HG02938 (cell line): ENCODE results near the gene RANBP17.

Experiments used
- ATAC-seq: cut with Tn5 transposase; IDR thresholded peaks from one replicate; pipeline ENCODE4 v1.9.1; 2021; ENCODE audit warnings: mild to moderate bottlenecking, moderate library complexity; ENCODE audit not compliant: unreplicated experiment

The RANBP17 gene

DNA sequence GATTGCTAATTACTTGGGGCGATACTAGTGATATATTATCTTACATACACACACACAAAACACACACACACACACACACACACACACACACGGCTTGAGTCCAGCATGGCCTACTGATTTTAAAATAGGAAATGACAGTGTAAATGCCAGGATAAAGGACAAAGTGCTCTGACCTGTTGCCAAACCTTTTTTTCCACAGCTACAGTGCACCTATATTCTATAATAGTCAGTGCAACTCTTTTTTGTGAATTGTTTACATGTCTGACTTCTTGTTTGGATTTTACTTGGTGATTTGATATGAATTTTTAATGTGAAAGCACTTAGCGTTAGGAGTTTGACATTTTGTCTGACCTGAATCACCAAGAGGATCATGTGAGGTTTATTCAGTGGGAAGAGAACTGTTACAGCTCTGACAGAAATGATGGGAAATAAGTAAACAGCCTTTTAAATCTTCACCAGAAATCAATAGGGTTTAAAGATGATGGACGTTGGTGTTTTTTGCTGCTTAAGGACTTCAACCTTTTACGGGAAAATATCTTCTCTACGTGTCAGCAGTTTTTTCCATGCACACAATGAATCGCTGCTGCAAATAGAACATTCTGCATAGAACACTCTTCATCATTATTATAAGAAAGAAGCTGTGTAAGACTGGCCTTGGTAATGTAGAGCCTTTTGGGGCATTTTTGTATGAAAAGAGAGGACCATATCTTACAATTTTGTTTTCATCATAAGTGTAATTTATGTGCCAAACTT lies 218.5 kb downstream of the RANBP17 start:
- no peak for ATAC-seq

DNA sequence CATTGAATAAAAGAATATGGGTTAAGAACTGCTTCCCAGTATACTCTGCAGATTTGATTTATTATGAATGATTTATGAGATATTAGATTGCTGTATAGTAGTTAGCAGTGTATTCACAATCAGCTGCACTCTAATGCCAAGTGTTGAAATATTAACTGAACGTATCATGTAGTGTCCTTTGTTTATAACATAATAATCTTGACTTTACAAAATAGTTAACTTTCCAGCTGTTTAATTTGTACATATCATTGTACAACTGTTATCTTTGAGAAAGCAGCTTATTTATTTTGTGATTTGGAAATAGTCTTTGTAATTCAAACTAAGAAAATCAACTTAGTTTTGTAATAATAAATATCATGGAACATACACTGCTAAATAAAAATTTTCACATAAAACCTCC lies 219.5 kb downstream of the RANBP17 start:
- no peak for ATAC-seq

DNA sequence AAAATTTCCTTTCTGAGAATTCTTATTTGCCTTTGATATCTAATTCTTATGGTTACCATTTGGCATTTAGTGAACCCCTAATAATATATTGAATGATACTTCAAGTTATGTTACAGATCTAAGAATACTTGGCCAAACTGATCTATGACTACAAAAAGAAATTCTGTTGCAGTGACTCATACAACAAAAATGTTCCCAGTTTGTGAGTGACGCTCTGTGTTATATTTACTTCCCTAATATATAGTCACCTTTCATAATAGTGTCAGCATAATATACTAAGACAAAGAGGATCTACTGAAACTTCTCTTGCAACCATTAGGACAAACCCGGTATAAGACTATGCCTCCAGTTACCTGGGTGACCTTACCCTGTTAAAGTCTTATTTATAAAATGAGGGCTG lies 230.4 kb downstream of the RANBP17 start:
- no peak for ATAC-seq

DNA sequence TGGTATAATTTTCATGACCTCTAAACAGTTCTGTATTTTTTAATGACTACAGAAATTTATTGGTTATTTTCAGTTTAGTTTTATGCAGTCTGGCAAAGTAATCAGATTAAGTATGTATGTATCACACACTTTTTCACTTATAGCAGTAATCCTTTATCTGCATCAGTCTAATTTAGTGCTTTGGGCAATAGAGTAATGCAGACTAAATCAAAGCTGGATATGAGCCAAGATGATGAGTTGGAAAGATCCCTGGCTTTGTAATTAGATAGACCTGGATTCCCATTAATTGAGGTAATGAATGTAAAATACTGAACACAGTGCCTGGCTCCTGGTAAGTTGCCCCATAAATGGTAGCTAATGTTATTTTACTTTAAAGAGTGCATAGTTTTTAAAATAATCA lies 231.8 kb downstream of the RANBP17 start:
- no peak for ATAC-seq

DNA sequence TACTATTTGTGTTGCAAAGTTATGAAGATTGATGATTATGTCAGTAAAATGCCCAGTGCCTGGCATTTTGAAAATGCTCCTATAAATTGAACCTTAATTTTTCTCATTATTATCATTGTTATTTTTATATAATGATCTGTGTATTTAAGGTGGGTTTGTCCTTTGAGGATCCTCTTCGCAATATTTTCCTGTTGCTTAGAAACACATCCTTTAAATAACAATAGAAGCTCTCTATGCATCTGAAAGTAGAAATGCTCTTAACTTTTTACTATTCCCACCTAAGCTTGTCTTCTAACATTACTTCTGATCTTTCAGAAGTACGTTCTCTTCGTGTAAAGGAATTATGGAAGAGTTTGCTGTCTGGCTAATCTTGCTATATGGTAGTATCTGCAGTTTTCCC lies 232.5 kb downstream of the RANBP17 start:
- no peak for ATAC-seq

- no peak for ATAC-seq
Measured at GRCh38 chr5:171102877-171103610, 241.2 kb downstream of the RANBP17 start.

GRCh38 chr5:171107669-171108068 lies 245.9 kb downstream of the RANBP17 start:
- no peak for ATAC-seq

DNA sequence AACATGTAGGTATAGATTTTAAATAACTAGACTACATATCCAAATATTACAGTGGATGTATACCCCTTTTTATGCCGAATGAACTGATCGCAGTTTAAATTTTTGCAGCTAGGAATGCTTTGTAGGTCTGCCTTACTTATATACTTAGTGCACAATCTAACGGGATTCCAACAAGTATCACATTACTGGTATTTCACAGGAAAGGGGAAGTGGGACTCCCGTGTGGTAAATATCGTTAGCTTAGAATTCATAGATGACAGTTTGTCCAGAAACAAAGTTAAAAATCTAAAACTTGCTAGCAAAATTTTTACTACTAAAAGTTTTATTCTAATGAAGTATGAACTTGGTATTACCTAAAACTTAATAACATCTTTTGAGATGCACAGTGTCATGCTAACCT lies 253.7 kb downstream of the RANBP17 start:
- ATAC-seq, result no peak

GRCh38 chr5:171116719-171117118 lies 254.9 kb downstream of the RANBP17 start:
- no peak for ATAC-seq

DNA sequence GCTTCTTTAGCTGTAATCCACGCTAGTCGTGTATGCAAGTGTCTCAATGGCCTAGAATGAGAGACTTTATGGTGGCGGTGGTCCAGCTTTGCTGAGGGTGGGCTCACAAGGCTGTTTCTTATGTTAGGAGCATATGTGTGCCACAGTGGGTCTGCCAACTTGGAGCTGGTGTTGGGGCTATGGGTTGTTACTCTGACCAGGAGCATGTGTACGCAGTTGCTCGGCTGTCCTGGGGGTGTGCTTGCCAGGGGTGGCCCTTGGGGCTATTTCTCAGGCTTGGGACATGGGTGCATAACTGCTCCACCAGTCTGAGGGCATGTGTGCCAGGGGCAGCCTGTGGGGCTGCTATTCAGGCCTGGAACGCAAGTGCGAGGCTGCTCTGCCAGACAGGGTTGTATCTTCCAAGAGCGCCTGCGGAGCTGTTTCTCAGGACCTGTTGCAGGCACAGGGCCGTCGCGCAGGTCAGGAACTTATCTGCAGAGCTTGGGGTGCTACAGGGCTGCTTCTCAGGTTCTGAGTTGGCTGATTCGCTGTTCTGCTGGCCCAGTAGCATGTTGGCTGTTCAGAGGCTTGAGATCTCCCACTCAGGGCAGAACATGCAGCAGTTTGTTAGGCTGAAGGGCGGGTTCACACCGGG lies 259.3 kb downstream of the RANBP17 start:
- no peak for ATAC-seq

DNA sequence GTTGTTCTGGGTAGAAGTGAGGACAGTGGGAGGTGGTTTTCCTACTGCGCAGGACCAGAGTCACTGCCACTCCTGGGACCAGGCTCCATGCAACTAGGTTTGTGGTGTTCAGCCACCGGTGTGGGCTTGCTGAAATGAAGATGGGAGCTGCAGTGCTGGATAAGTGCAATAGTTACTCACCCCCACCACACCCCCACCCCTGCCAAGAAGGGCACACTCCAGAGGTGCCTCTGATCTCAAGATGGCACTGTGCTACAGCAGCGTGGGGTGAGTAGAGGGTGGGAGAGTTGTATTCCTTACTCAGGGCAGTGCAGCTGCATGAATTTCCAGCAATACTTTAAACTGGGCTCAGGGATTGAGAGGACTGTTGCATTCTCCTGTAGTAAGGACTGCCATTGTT lies 259.8 kb downstream of the RANBP17 start:
- no peak for ATAC-seq

- ATAC-seq, result no peak
Measured at GRCh38 chr5:171122372-171122771, 260.6 kb downstream of the RANBP17 start.

DNA sequence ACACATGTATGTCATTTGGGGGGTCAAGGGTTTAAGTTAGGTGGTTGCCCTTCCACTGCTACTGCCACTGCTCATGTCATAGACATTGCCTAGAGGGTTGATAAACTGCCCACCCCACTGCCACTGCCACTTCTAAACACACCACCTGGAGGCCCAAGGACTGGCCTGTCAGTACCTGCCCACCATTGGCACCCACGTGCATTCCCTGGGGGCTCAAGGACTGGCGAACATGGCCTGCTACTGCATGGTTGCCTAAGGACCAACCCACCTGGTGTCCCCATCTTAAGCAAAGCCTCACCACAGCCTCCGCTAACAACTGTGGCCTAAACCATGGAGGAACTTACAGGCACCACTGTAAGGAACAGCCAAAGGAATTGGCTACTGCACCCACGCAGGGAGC lies 261.6 kb downstream of the RANBP17 start:
- ATAC-seq, result no peak

DNA sequence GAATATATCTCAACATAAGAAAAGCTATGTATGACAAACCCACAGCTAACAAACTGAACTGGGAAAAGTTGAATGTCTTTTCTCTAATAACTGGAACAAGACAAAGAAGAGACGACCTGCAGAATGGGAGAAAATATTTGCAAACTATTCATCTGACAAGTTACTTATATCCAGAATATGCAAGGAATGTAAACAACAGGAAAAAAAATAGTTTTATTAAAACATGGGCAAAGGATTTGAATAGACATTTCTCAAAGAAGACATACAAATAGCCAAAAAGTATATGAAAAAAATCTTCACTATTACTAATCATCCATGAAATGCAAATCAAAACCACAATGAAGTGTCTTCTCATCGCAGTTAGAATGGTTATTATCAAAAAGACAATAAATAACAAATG lies 265.5 kb downstream of the RANBP17 start:
- ATAC-seq, result no peak

GRCh38 chr5:171128136-171128535 lies 266.3 kb downstream of the RANBP17 start:
- ATAC-seq, result no peak

DNA sequence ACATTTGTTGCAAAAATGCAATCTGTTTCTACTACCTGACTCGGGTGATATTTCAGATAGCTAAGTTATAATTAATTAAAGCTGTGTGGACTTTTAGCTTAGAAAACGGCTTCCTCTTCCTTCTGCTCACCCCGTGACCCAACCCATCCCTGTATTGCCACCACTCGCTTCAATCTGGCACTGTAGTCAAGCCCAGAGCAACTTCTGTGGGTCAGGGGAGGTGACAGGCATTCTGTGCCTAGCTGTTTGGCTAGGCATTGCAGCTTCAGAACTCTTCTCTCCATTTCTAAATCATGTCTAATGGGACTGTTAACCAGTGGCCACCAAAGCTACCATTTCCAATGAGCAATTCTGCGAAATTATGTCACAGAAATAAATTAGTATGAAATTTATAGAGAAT lies 267.5 kb downstream of the RANBP17 start:
- no peak for ATAC-seq

GRCh38 chr5:171131497-171131896 lies 269.7 kb downstream of the RANBP17 start:
- ATAC-seq, result no peak

GRCh38 chr5:171137768-171138525 lies 276.1 kb downstream of the RANBP17 start:
- ATAC-seq, result no peak

- ATAC-seq, result no peak
Measured at GRCh38 chr5:171139227-171139626, 277.4 kb downstream of the RANBP17 start.

DNA sequence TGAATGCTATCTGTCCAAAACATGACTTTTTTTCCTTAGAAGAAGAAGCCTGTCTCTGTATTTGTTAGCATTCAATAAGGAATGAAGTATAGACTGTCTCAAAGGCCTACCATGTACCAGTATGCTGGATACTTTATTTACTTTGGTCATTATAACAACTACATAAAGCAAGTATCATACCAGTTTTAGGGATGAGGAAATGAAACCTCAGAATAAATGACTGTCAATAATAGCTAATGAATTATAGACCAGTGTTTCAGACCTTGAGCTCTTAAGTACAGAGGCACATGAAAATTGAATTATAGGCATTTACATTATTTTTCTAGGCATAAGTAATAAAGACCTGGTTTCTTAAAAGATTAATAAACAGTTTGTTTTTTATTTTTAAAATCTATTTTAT lies 280.8 kb downstream of the RANBP17 start:
- ATAC-seq, result no peak

- no peak for ATAC-seq
Measured at GRCh38 chr5:171143171-171143570, 281.4 kb downstream of the RANBP17 start.
